Thymus (tissue), 11 donors: ENCODE measurements around the gene APEH. TPM values are rescaled to one million over a fixed set of nuclear protein-coding genes. Genes with fewer than 3 reads are reported as not detected.

Source experiments
- DNase-seq, 9 donors: peaks; one replicate each; pipeline ENCODE4 v3.0.0-alpha.2; 2013; ENCODE audit warnings: low spot score in 9 of 9, low read depth in 6 of 9, missing footprints in 1 of 9
- H3K27ac ChIP-seq, 2 donors: one replicate each; pipeline ENCODE4 v1.5.1; 2013; ENCODE audit warnings: control low read depth in 1 of 2, low read depth in 1 of 2, low read length in 1 of 2, mild to moderate bottlenecking in 1 of 2, moderate library complexity in 1 of 2
- H3K27me3 ChIP-seq, 2 donors: one replicate each; pipeline ENCODE4 v1.5.1; 2013; ENCODE audit warnings: low read length in 1 of 2; ENCODE audit not compliant: control insufficient read depth in 2 of 2, insufficient read depth in 1 of 2
- H3K36me3 ChIP-seq, 2 donors: one replicate each; pipeline ENCODE4 v1.5.1; 2013; ENCODE audit warnings: low read length in 1 of 2, mild to moderate bottlenecking in 1 of 2, moderate library complexity in 1 of 2; ENCODE audit not compliant: control insufficient read depth in 2 of 2, insufficient read depth in 2 of 2
- H3K4me1 ChIP-seq, 2 donors: one replicate each; pipeline ENCODE4 v1.5.1; 2013; ENCODE audit warnings: low read length in 2 of 2; ENCODE audit not compliant: control insufficient read depth in 2 of 2, insufficient read depth in 2 of 2
- H3K4me3 ChIP-seq, 2 donors: one replicate each; pipeline ENCODE4 v1.5.1; 2013; ENCODE audit warnings: low read length in 2 of 2, control low read depth in 1 of 2, mild to moderate bottlenecking in 1 of 2
- H3K9me3 ChIP-seq, 2 donors: one replicate each; pipeline ENCODE4 v1.5.1; 2013; ENCODE audit warnings: low read length in 1 of 2, mild to moderate bottlenecking in 1 of 2; ENCODE audit not compliant: control insufficient read depth in 2 of 2, insufficient read depth in 1 of 2
- WGBS: extraction: QIAGEN DNeasy Blood & Tissue Kit; methylation state at CpG from one replicate; pipeline ENCODE4 v1.1.7; 2013; 5-methylcytosine and 5-hydroxymethylcytosine counted together
- polyA plus RNA-seq: library from polyadenylated mRNA; stranded (reverse); fragments of 200-250 nt; gene quantifications from one replicate; pipeline ENCODE4 v1.2.3, GENCODE V29; 2013
- total RNA-seq: library from RNA; stranded (reverse); fragments of 120-200 nt; gene quantifications from one replicate; pipeline ENCODE4 v1.2.4, GENCODE V29; 2013
- donor health status: healthy.

APEH gene
- total and polyA plus RNA-seq, 2 donors, result 45.8 to 90.5 TPM

GRCh38 chr3:49662021-49662420 lies 12.1 kb upstream of the APEH start:
- no peaks in the 10 kb centered on the region for H3K9me3 ChIP-seq
- H3K4me1 ChIP-seq, result no peaks in the 10 kb centered on the region
- DNase-seq, result no peak
- H3K4me3 ChIP-seq, result no peak overlapping the region
- 96% methylated on average over 22 of the region's 22 CpGs for WGBS
- no peaks in the 10 kb centered on the region for H3K36me3 ChIP-seq
- H3K27ac ChIP-seq, result no peak overlapping the region
- peaks cover 0 to 2% of the 10 kb centered on the region in 2 donors for H3K27me3 ChIP-seq

GRCh38 chr3:49662720-49663413 lies 11.3 kb upstream of the APEH start:
- no peaks in the 10 kb centered on the region for H3K4me1 ChIP-seq
- no peak for DNase-seq
- WGBS, result 98% methylated on average over 34 of the region's 34 CpGs

DNA sequence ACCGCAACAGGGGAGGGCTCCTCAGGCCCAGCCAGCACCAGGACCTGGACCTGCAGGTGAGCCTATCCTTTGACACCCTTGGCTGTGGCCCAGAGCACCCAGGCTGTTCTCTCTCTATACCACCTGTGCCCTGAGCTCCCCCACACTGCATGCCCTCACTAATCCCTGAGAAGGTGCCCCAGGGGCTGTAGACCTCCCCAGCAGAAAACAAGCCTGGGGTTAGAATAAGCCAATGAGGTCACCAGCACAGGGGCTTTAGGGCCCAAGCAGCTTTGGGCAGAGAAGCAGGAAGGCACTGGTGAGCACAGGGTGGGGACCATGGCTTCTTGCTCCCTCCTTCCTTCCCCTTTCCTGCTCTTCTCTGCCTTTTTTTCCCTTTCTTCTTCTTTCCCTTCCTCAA lies 10.3 kb upstream of the APEH start:
- H3K9me3 ChIP-seq, result no peaks in the 10 kb centered on the region
- no peak overlapping the region for H3K27ac ChIP-seq
- no peak overlapping the region for H3K4me3 ChIP-seq
- peaks cover 0 to 2% of the 10 kb centered on the region in 2 donors for H3K27me3 ChIP-seq
- H3K4me1 ChIP-seq, result no peaks in the 10 kb centered on the region
- 100% methylated on average over 1 of the region's 1 CpG for WGBS
- H3K36me3 ChIP-seq, result no peaks in the 10 kb centered on the region
- DNase-seq, result no peak

More at GRCh38 chr3:49662720-49663413, 11.3 kb upstream of the APEH start:
- H3K27ac ChIP-seq, result no peak overlapping the region
- no peaks in the 10 kb centered on the region for H3K9me3 ChIP-seq
- H3K36me3 ChIP-seq, result no peaks in the 10 kb centered on the region
- H3K27me3 ChIP-seq, result peaks cover 0 to 2% of the 10 kb centered on the region in 2 donors
- H3K4me3 ChIP-seq, result no peak overlapping the region

DNA sequence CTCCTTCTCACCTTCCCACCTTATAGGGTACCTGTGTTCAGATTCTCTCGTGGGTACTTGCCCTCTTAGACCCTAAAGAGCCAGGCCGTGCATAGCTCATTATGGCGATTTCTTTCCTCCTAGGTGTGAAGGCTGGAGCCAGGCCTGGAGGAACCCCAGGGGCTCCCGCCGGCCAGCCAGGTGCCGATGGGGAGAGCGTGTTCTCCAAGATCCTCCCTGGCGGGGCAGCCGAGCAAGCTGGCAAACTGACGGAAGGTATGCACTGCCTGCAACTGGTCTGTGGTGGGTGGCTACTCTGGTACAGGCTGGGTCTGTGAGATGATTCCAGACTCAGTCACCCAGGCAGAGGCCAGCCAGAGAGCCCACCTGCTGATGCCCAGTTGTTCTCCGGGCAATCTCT lies 9.9 kb upstream of the APEH start:
- Histone ChIP-seq H3K36me3 (no peaks in the 10 kb centered on the region), H3K27ac (no peak overlapping the region), H3K27me3 (peaks cover 0 to 2% of the 10 kb centered on the region in 2 donors), H3K4me3 (no peak overlapping the region), H3K9me3 (no peaks in the 10 kb centered on the region), H3K4me1 (no peaks in the 10 kb centered on the region)
- DNase-seq, result no peak
- 92% methylated on average over 11 of the region's 11 CpGs for WGBS

- 97% methylated on average over 6 of the region's 6 CpGs for WGBS
Observed at GRCh38 chr3:49665822-49666519, 8.2 kb upstream of the APEH start.

DNA sequence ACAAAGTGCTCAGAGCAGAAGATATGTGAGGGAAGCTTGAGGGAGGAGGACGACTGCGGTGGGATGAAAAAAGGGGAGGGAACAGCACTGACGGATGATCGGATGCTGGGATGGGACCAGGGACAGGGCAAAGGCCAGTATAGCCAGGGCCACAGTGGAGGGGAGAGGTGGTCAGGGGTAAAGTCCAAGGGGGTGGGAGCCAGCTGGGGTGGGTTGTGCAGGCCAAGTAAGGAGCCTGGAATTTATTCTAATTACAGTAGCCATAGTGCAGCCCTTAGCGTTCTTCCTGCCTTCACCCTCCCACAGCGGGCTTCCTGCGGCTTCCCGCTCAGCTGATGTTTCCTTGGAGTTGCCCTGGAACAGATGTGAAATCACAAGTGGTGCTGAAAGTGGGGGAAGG lies 7.6 kb upstream of the APEH start:
- Histone ChIP-seq H3K4me1 (no peaks in the 10 kb centered on the region), H3K36me3 (no peaks in the 10 kb centered on the region), H3K27ac (no peak overlapping the region), H3K9me3 (no peaks in the 10 kb centered on the region), H3K4me3 (no peak overlapping the region), H3K27me3 (peaks cover 0 to 2% of the 10 kb centered on the region in 2 donors)
- 89% methylated on average over 8 of the region's 8 CpGs for WGBS
- no peak for DNase-seq

More at GRCh38 chr3:49665822-49666519, 8.2 kb upstream of the APEH start:
- no peaks in the 10 kb centered on the region for H3K36me3 ChIP-seq
- H3K4me1 ChIP-seq, result no peaks in the 10 kb centered on the region
- no peak overlapping the region for H3K27ac ChIP-seq
- no peak overlapping the region for H3K4me3 ChIP-seq
- H3K9me3 ChIP-seq, result no peaks in the 10 kb centered on the region
- no peak for DNase-seq
- peaks cover 0 to 2% of the 10 kb centered on the region in 2 donors for H3K27me3 ChIP-seq

- Histone ChIP-seq H3K36me3 (no peaks in the 10 kb centered on the region), H3K4me3 (no peak overlapping the region), H3K27me3 (peaks cover 0 to 2% of the 10 kb centered on the region in 2 donors), H3K27ac (no peak overlapping the region), H3K9me3 (no peaks in the 10 kb centered on the region), H3K4me1 (no peaks in the 10 kb centered on the region)
- no peak for DNase-seq
- 91% methylated on average over 25 of the region's 25 CpGs for WGBS
Observed at GRCh38 chr3:49667701-49668413, 6.3 kb upstream of the APEH start.

- Histone ChIP-seq H3K4me1 (peaks cover 0 to 5% of the 10 kb centered on the region in 2 donors), H3K27me3 (peaks cover 0 to 2% of the 10 kb centered on the region in 2 donors), H3K9me3 (peaks cover 0 to 4% of the 10 kb centered on the region in 2 donors), H3K4me3 (no peak overlapping the region), H3K27ac (no peak overlapping the region), H3K36me3 (no peaks in the 10 kb centered on the region)
- 60% methylated on average over 5 of the region's 5 CpGs for WGBS
- DNase-seq, result no peak
Observed at GRCh38 chr3:49668414-49668797, 5.7 kb upstream of the APEH start.

- 92% methylated on average over 5 of the region's 5 CpGs for WGBS
- H3K4me3 ChIP-seq, result no peak overlapping the region
- H3K4me1 ChIP-seq, result peaks cover 0 to 6% of the 10 kb centered on the region in 2 donors
- H3K9me3 ChIP-seq, result peaks cover 0 to 4% of the 10 kb centered on the region in 2 donors
- DNase-seq, result no peak
- H3K27me3 ChIP-seq, result peaks cover 0 to 2% of the 10 kb centered on the region in 2 donors
- no peaks in the 10 kb centered on the region for H3K36me3 ChIP-seq
- no peak overlapping the region for H3K27ac ChIP-seq
Observed at GRCh38 chr3:49668861-49669260, 5.3 kb upstream of the APEH start.
